Skin epidermis (tissue), 12 donors: ENCODE measurements around the gene CCDC9B.
A peak's percentile ranks its signal among the peaks of the same experiment; 100 is the strongest.

Experiments
- H3K27ac ChIP-seq, 21 experiments: fragments of 200-600 bp; sonication (generic) in 11 of 21; one replicate each; pipeline ENCODE4 v1.5.0; 2020; ENCODE audit warnings: mild to moderate bottlenecking in 3 of 21, inconsistent platforms in 2 of 21, moderate library complexity in 2 of 21
- H3K4me3 ChIP-seq, 7 experiments: fragments of 200-600 bp; sonication (generic) in 2 of 7; one replicate each; pipeline ENCODE4 v1.5.0; 2020; ENCODE audit warnings: inconsistent platforms in 2 of 7, mild to moderate bottlenecking in 2 of 7, moderate library complexity in 1 of 7

The CCDC9B gene

DNA sequence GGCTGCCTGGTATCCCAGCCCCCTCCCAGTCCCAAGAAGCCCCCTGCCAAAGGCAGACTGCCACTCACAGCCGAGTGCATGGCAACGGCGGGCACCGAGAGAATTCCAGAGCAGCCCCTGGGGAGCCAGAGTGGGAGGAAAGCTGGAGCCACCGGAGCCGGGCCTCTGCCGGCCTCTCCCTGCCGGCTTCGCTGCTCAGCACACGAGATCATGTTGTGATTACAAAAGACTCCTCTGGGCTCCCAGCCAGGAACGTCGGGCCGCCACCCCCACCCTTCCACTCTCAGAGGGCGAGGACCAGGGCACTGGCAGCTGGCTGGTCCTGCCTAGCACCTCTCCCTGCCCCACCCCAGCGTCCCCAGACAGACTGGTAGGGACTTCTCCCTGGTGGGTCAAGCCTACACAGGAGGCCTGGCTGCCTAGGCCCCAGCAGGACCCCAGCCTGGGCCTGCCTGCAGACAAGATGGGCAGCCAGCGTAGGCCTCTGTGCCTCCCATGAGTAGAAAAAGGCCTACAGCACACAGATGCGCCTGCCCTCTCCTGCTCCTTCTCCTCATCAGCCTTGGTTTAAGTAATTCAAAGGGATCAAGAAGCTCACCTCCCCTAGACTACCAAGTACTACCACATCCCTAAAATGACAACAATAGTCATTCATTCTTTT lies at the start of gene CCDC9B:
TSS of gene CCDC9B (minus strand) at position 200 of the 661 bp plus-strand sequence. CDS start at position 80, 120 bp downstream.
- Histone ChIP-seq H3K4me3 (peak within 1 kb of the TSS; percentile 20 to 41 (median 23)), H3K27ac (peak within 1 kb of the TSS; percentile 69 to 95 (median 88))

DNA sequence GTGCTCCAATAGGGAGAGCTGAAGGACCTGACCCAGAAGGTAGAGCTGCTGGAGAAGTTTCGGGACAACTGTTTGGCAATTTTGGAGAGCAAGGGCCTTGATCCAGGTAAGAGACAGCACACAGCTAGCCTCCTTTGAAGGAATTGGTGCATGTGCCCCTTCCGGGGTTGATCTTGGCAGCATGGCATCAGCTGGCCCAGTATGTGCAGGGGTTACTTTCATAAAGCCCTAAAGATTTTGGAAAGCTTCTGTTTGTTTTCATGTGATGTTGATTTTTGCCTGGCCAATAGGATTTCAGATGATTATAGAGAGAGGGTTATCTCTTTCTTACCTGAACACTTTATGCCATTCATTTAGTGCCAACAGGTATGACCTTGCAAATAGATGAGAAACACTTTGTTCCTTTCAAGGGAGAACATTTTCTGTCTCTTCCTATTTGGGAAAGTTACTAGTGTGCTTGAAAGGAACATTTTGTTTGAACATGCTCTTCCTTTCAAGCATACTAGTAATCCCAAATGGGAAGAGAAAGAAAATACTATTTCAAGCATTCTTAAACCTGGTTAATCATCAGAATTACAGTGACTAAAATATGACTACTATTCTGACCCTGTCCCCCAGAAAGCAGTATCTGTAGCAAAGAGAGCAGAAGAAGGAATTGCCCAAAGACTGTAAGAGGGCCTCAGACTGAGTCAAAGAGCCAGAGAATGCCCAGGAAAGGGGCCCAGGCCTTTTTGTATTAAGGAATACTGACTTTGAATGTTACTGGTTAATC lies 49.3 kb upstream of the CCDC9B start:
- Histone ChIP-seq H3K4me3 (no peak overlapping the region), H3K27ac (peak overlapping the region in 2 of 21 experiments; percentile 18 to 30)

DNA sequence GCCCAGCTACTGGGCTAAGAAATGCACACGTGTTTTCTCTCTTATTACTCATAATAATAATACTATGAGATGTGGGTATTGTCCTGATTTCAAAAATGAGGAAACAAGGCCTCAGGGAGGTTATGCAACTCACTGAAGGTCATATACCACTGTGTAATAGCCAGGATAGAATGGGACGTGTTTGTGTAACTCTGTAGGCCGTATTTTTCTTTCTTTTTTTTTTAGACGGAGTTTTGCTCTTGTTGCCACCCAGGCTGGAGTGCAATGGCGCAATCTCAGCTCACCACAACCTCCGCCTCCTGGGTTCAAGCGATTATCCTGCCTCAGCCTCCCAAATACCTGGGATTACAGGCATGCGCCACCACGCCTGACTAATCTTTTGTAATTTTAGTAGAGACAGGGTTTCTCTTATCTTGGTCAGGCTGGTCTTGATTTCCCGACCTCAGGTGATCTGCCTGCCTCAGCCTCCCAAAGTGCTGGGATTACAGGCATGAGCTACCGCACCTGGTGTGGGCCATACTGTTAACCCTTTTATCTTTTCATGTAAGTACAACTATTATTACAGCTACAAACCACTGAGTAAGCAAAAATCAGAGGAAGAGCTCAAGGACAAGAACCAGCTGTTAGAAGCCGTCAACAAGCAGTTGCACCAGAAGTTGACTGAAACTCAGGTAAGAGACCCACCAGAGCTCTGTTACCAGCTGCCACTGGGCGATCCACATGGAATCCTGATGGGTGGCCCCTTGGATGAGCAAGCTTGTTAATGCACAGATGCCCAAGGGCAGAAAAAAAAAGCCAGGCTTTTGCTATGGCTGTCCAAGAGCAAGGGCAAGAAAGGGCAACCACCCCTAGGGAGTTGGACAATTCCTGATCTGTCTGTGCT lies 48.4 kb upstream of the CCDC9B start:
- Histone ChIP-seq H3K27ac (peak overlapping the region in 4 of 21 experiments; percentile 16 to 30 (median 20)), H3K4me3 (no peak overlapping the region)

DNA sequence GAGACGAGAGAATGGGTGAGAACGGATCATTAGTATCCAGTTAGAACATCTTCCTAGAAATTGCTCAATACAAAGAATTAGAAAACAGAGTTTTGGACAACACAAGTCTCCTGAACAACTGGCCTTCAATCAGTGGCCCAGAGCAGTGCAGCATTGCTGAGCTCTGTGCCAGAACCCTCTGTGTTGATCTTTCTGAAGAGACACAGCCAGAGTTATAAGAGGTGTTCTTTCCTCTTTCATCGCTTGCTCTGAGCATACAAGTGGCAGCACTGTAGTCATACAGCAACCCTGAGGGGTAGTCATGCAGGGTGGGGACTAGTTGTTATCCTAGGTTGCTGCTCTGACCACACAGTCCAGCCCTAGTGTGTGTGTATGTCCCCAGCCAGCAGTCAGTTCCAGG lies 45.7 kb upstream of the CCDC9B start:
- Histone ChIP-seq H3K27ac (no peak overlapping the region), H3K4me3 (no peak overlapping the region)

DNA sequence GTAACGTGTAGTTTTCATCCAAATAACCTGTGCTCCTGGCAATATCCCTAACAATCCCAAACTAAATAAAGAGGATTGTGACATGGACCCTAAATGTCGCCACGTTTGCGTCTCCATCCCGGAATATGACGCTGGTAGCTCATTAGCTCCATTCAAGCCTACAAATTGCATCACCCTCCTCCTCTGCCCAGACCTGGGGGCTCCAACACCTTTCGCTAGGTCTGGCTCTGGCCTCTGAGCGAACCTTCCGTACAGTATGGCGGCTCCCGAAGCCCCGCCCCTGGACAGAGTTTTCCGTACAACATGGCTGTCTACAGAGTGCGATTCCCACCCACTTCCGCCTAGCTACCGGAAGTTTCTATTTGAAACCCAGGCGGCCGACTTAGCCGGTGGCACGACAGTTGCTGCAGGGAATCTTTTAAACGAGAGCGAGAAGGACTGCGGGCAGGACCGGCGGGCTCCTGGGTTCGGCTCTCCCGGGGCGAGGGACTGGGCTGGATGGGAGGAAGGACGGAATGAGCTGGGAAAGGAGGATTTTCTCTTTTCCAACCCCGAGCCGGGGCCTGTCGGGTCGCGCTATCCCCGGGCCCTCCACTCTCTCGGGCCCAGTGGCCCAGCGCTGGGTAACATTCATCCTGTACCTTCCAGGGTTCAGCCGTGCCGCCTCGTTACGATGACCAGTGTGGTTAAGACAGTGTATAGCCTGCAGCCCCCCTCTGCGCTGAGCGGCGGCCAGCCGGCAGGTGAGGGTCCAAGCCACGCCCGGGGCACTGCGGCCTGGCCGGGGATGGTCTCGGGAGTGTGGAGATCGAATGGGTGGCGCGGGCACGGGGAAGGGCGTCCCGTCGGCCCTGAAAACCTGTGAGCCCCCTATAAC lies 42.1 kb upstream of the CCDC9B start, which contains the start of gene KNSTRN:
TSS of gene KNSTRN (plus strand) at position 142 of the 877 bp plus-strand sequence. CDS start at position 257, 115 bp downstream.
- H3K27ac ChIP-seq: peak within 1 kb of the TSS in 20 of 21 experiments; percentile 0 to 86 (median 71)
- H3K4me3 ChIP-seq: peak within 1 kb of the TSS; percentile 70 to 92 (median 86)

DNA sequence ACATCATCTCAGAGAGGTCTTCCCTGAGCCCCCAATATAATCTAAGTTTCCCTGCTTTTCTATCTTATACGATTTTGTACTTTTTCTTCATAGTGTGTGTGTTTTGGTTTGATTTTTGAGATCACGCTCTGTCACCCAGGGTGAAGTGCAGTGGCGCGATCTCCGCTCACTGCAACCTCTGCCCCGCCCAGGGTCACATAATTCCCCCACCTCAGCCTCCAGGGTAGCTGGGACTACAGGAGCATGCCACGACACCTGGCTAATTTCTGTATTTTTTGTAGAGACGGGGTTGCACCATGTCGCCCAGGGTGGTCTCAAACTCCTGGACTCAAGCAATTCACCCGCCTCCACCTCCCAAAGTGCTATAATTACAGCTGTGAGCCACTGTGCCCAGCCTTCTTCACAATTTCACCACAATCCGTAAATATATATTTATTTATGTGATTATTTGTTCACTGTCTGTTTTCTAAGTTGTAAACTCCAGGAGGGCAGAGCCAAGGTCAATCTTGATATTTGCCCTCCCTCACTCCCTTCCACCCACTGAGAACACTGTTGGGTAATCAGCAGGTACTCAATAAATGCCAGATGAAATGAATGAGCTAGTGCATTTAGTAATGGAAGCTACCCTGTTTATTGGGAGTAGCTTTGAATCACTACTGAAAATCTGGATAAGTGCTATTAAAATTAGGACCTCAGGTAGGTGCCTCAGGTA lies 41.2 kb upstream of the CCDC9B start:
- Histone ChIP-seq H3K4me3 (no peak overlapping the region), H3K27ac (peak overlapping the region in 4 of 21 experiments; percentile 58 to 81 (median 78))

DNA sequence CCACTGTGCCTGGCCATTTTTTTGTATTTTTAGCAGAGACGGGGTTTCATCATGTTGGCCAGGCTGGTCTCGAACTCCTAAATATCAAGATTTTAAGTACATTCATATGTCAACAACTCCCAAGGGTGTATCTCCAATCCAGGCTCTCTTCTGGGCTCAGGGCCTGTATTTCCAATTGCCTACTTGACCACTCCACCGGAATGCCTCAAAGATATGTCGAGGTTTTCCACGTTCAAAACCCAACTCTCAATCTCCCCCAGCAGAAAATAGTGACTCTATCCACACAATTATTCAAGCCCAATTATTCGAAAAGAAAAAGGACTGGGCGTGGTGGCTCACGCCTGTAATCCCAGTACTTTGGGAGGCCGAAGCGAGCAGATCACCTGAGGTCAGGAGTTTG lies 39.9 kb upstream of the CCDC9B start:
- peak overlapping the region in 5 of 21 experiments; percentile 14 to 62 (median 34) for H3K27ac ChIP-seq

DNA sequence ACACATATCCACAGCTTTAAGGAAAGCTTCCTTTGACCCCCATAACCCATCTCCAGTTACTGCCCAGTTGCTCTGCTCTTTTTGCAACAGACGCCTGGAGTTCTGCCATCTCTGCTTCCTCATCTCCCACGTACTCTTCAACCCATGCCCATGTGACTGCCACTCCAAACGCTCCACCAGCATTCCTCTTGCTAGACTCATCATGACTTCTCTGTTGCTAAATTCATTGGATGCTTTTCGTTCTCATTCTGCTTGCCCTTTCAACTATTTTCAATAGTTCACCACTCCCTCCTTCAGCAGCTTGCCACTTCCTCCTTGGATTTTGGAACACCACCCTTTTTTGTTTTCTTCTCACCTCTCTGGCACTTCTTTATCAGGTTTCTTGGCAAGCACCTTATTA lies 39.1 kb upstream of the CCDC9B start:
- Histone ChIP-seq H3K27ac (peak overlapping the region in 4 of 21 experiments; percentile 15 to 62 (median 43)), H3K4me3 (no peak overlapping the region)

More for the DNA sequence above, 39.9 kb upstream of the CCDC9B start:
- H3K4me3 ChIP-seq: no peak overlapping the region

DNA sequence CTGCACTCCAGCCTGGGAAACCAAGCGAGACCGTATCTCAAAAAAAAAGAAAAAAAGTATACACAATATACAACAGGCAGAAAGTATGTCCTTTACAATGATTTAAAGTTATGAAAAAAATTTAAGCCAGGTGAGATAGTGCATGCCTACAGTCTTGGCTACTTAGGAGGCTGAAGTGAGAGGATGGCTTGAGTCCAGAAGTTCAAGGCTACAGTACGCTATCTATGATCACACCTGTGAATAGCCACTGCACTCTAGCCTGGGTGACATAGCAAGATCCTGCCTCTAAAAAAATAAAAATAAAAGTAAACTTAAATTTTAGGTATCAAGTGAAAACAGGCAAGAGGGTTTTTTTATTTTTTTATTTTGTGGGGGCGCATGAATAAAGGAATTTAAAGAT lies 38.6 kb upstream of the CCDC9B start:
- H3K4me3 ChIP-seq: no peak overlapping the region
- H3K27ac ChIP-seq: peak overlapping the region in 1 of 21 experiments; percentile 62

DNA sequence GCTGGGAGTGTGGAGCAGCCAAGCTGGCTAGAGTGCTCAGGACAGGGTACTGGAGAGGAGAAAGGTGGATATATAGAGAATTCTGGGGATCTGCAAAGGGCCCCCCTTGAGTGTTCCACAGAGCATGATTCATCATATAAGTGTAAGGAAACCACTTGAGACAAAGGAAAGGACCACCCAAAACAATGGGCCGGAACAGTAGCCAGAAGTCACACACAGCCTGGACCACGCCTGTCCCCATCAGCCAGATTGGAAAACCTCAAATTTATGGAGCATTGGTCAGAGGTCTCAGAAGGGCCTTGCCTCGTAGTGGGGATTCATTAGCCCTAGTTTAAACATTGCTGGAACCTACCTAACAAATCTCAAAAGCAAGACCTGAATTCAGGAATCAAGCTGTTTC lies 36.9 kb upstream of the CCDC9B start:
- no peak overlapping the region for H3K27ac ChIP-seq
- H3K4me3 ChIP-seq: no peak overlapping the region

DNA sequence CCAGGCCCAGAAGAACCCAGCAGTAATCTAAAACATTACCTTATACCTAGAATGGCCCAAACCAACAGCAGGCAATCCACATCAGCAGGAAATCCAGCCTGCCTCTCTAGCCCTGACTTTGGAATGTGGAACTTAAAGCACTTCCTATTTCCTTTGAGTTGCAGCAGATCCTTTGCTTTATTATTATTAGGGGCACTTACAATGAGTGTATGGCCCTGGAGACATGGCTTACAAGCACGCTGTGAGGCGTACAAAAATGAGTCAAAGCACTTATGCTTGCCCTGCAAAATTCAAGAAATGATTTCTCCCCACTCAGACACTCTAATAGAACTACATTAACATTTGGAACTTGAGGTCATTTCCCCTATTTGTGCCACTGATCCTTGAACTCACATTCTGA lies 32.2 kb upstream of the CCDC9B start:
- no peak overlapping the region for H3K4me3 ChIP-seq
- H3K27ac ChIP-seq: no peak overlapping the region

DNA sequence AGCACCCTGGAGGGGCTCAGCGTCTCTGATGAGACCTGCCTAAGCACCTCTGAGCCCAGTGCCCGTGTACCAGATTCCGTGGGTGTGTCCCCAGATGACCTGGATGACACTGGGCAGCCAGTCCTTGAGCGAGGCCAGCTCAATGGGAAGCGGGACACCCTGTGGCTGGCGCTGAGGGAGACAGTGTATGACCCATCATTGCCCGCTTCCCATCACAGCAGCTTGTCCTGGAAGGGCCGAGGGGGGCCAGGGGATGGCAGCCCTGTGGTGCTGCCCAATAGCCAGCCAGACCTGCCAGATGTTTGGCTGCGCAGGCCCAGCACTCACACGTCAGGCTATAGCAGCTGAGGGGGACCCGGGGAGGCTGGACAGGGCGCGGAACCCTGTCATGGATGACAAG lies 29.2 kb upstream of the CCDC9B start:
- H3K27ac ChIP-seq: no peak overlapping the region
- no peak overlapping the region for H3K4me3 ChIP-seq

DNA sequence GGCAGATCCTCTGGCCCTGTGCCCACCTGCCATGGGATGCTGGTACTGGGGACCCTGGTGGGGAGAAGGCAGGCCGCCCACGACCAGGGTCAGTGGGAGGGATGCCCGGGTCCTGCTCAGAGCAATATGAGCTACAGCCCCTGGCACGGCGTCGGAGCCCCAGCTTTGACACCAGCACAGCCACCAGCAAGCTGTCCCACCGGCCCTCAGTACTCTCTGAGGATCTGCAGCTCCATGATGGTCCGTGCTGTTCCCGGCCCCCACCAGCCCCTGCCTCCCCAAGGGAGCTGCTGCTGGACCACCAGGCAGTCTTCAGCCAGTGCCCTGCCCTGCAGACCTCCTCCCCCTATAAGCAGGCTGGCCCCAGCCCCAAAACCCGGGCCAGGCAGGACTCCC lies 28.7 kb upstream of the CCDC9B start:
- Histone ChIP-seq H3K27ac (no peak overlapping the region), H3K4me3 (no peak overlapping the region)

DNA sequence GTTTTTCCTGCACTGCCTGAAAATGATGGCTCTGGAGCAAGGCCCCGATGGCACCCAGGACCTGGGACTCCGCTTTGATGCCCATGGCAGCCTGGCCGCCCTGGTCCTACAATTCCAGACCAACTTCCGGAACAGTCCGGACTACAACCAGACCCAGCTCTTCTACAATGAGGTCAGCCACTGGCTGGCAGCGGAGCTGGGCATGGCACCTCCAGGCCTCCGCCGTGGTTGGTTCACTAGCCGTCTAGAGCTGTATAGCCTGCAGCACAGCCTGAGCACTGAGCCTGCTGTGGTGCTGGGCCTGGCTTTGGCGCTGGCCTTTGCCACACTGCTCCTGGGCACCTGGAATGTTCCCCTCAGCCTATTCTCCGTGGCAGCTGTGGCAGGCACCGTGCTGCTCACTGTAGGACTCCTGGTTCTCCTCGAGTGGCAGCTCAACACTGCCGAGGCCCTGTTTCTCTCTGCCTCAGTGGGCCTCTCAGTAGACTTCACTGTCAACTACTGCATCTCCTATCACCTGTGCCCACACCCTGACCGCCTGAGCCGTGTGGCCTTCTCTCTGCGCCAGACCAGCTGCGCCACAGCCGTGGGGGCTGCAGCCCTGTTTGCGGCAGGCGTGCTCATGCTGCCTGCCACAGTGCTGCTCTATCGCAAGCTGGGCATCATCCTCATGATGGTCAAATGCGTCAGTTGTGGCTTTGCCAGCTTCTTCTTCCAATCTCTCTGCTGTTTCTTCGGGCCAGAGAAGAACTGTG lies 28.2 kb upstream of the CCDC9B start:
- no peak overlapping the region for H3K27ac ChIP-seq
- H3K4me3 ChIP-seq: no peak overlapping the region

DNA sequence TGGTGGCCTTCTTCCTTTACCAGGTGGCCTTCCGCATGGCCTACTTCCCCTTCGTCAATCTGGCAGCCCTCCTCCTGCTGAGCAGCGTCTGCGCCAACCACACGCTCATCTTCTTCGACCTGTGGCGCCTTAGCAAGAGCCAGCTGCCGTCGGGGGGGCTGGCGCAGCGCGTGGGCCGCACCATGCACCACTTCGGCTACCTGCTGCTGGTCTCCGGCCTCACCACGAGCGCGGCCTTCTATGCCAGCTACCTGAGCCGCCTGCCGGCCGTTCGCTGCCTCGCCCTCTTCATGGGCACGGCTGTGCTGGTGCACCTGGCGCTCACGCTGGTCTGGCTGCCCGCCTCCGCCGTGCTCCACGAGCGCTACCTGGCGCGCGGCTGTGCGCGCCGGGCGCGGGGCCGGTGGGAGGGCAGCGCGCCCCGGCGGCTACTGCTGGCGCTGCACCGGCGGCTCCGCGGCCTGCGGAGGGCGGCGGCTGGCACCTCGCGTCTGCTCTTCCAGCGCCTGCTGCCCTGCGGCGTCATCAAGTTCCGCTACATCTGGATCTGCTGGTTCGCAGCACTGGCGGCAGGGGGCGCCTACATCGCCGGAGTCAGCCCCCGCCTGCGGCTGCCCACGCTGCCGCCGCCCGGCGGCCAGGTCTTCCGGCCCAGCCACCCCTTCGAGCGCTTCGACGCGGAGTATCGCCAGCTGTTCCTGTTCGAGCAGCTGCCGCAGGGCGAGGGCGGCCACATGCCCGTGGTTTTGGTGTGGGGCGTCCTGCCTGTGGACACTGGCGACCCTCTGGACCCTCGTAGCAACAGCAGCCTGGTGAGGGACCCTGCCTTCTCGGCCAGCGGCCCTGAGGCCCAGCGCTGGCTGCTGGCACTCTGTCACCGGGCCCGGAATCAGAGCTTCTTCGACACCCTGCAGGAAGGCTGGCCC lies 27.2 kb upstream of the CCDC9B start:
- H3K27ac ChIP-seq: peak overlapping the region in 7 of 21 experiments; percentile 25 to 77 (median 39)
- H3K4me3 ChIP-seq: peak overlapping the region; percentile 13 to 44 (median 30)

DNA sequence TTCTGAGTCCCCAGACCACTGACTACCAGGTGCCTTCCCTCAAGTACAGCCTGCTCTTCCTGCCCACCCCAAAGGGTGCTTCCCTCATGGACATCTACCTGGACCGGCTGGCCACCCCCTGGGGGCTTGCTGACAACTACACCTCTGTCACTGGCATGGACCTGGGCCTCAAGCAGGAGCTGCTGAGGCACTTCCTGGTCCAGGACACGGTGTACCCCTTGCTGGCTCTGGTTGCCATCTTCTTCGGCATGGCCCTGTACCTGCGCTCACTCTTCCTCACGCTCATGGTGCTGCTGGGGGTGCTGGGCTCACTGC lies 26.6 kb upstream of the CCDC9B start:
- peak overlapping the region in 6 of 7 experiments; percentile 13 to 44 (median 28) for H3K4me3 ChIP-seq
- peak overlapping the region in 6 of 21 experiments; percentile 25 to 77 (median 49) for H3K27ac ChIP-seq
